Smooth muscle cell (in vitro differentiated cells): ENCODE results near the gene ACYP2. TPM values are rescaled to one million over a fixed set of nuclear protein-coding genes. Genes with fewer than 3 reads are reported as not detected.

Experiments
- DNase-seq: peaks from one replicate; lab custom pipeline; 2025; ENCODE audit not compliant: unreplicated experiment; lab: John Stamatoyannopoulos, UW
- H2AFZ ChIP-seq: fragments of 200-600 bp; sonication (generic); 2 replicates; pipeline ENCODE4 v1.6.0; 2016; ENCODE audit warnings: antibody characterized with exemption, low read depth, mild to moderate bottlenecking
- H3F3A ChIP-seq: fragments of 200-600 bp; sonication (generic); 2 replicates; pipeline ENCODE4 v1.6.0; 2017; ENCODE audit warnings: antibody characterized with exemption, low read depth
- H3K27ac ChIP-seq: fragments of 200-600 bp; sonication (generic); 2 replicates; pipeline ENCODE4 v1.5.1; 2016; ENCODE audit warnings: low read depth, mild to moderate bottlenecking
- H3K27me3 ChIP-seq: fragments of 200-600 bp; sonication (generic); 2 replicates; pipeline ENCODE4 v1.6.1; 2016; ENCODE audit warnings: low read depth, mild to moderate bottlenecking
- H3K36me3 ChIP-seq: fragments of 200-600 bp; sonication (generic); 2 replicates; pipeline ENCODE4 v1.5.1; 2016; ENCODE audit warnings: low read depth
- H3K4me1 ChIP-seq: fragments of 200-600 bp; sonication (generic); 2 replicates; pipeline ENCODE4 v1.5.1; 2016; ENCODE audit warnings: low read depth
- H3K4me2 ChIP-seq: fragments of 200-600 bp; sonication (generic); 2 replicates; pipeline ENCODE4 v1.6.0; 2016; ENCODE audit warnings: mild to moderate bottlenecking
- H3K4me3 ChIP-seq: fragments of 200-600 bp; sonication (generic); 2 replicates; pipeline ENCODE4 v1.5.1; 2016; ENCODE audit warnings: mild to moderate bottlenecking
- H3K79me2 ChIP-seq: fragments of 200-600 bp; sonication (generic); 2 replicates; pipeline ENCODE4 v1.6.0; 2016; ENCODE audit warnings: low read depth, mild to moderate bottlenecking
- H3K9ac ChIP-seq: fragments of 200-600 bp; sonication (generic); 2 replicates; pipeline ENCODE4 v1.6.0; 2016; ENCODE audit warnings: low read depth
- H3K9me3 ChIP-seq: fragments of 200-600 bp; sonication (generic); replicated peaks from 2 replicates; pipeline ENCODE4 v1.5.1; 2016; ENCODE audit warnings: low read depth
- H4K20me1 ChIP-seq: fragments of 200-600 bp; sonication (generic); 2 replicates; pipeline ENCODE4 v1.6.0; 2016; ENCODE audit warnings: low read depth
- CTCF ChIP-seq: fragments of 200-600 bp; sonication (generic); IDR thresholded peaks from 2 replicates; pipeline ENCODE4 v1.5.1; 2017; ENCODE audit warnings: borderline replicate concordance, mild to moderate bottlenecking, antibody characterized with exemption; ENCODE audit not compliant: insufficient read depth, poor library complexity, severe bottlenecking
- WGBS: methylation state at CpG from one replicate; pipeline ENCODE4 v1.1.7; 2016; ENCODE audit warnings: low lambda C conversion rate; 5-methylcytosine and 5-hydroxymethylcytosine counted together
- polyA plus RNA-seq: library from polyadenylated mRNA; unstranded; fragments of >200 nt; fragmentation: Nextera tagmentation; extraction: Ambion mirVana; gene quantifications from 2 replicates; pipeline ENCODE4 v1.2.1, GENCODE V29; 2016
- total RNA-seq: library from RNA; depleted of rRNA; stranded (reverse); fragments of >200 nt; gene quantifications from 2 replicates; pipeline ENCODE4 v1.2.3, GENCODE V29; 2014

ACYP2 gene
- total and polyA plus RNA-seq, 2 experiments from 2014 or later = 12.1 to 18.6 TPM

- TF ChIP-seq CTCF = no peak
- no peaks in the 10 kb centered on the region for H3K27me3 ChIP-seq
- 50% methylated on average over 3 of the region's 3 CpGs for WGBS
- no peak overlapping the region for H3K4me2 ChIP-seq
- H3F3A ChIP-seq = no peaks in the 10 kb centered on the region
- H3K36me3 ChIP-seq = no peaks in the 10 kb centered on the region
- H3K79me2 ChIP-seq = no peaks in the 10 kb centered on the region
- no peaks in the 10 kb centered on the region for H4K20me1 ChIP-seq
- no peaks in the 10 kb centered on the region for H3K4me1 ChIP-seq
- no peaks in the 10 kb centered on the region for H3K9me3 ChIP-seq
- no peak overlapping the region for H3K27ac ChIP-seq
- H2AFZ ChIP-seq = no peak overlapping the region
- H3K9ac ChIP-seq = no peak overlapping the region
- H3K4me3 ChIP-seq = no peak overlapping the region
- no peak for DNase-seq
These were observed 11.7 kb upstream of the ACYP2 start for GRCh38 chr2:54103454-54104314.

DNA sequence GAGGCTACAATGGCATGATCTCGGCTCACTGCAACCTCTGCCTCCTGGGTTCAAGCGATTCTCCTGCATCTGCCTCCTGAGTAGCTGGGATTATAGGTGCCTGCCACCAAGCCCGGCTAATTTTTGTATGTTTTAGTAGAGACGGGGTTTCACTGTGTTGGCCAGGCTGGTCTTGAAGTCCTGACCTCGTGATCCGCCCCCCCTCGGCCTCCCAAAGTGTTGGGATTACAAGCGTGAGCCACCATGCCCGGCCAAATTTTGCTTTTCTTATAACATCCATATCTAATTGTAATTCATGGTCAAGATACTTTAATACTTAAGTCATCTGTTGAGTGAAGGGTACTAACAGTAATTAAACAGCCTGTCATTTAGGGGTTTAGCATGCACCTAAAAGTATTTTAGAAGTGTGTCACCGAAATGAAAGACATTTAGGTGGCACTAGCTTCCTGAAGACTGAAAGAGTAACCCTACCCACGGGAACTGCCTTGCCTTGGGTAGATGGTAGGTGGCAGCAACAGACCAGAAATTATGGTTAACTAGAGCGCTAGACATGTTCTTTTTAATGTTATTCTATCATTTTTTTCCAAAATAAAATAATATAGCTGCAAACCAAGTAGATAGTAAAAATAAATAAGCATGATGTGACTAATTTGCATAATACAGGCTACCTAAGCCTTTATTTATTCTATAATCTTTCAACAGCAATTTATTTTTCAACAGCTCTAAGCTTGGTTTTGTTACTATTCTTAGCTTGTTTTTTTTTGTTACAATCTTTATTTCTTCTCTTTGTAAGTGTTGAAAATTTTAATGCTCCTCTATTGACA lies 8.6 kb upstream of the ACYP2 start:
- Histone ChIP-seq H3K27ac (peak overlapping the region; percentile 41), H3K27me3 (no peaks in the 10 kb centered on the region), H3K79me2 (no peaks in the 10 kb centered on the region), H3K9ac (no peak overlapping the region), H3K36me3 (no peaks in the 10 kb centered on the region), H3K4me1 (no peaks in the 10 kb centered on the region), H4K20me1 (no peaks in the 10 kb centered on the region), H3F3A (no peaks in the 10 kb centered on the region), H3K4me2 (no peak overlapping the region), H2AFZ (peak overlapping the region; percentile 0), H3K4me3 (no peak overlapping the region), H3K9me3 (no peaks in the 10 kb centered on the region)
- DNase-seq = no peak
- TF ChIP-seq CTCF = peak; percentile 81
- WGBS = 70% methylated on average over 12 of the region's 12 CpGs

DNA sequence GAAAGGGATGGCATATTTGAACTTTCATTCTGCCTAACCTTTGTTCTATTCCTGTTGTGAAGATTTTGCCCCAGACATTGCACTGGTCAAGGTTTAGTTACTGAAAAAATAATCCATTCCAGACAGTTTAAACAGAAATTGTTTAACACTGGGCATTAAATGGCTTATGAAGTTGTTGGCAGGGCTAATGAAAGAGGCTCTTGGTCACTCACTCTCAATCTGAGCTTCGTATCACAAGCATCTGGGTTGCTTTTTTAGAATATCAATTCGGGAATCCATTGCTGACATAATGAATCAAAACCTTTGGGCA lies 8.0 kb upstream of the ACYP2 start:
- Histone ChIP-seq H3F3A (no peaks in the 10 kb centered on the region), H3K4me1 (no peaks in the 10 kb centered on the region)
- 76% methylated on average over 2 of the region's 2 CpGs for WGBS

More for the DNA sequence above, 8.0 kb upstream of the ACYP2 start:
- H3K79me2 ChIP-seq = no peaks in the 10 kb centered on the region
- H2AFZ ChIP-seq = peak overlapping the region; percentile 0
- H3K36me3 ChIP-seq = no peaks in the 10 kb centered on the region
- no peaks in the 10 kb centered on the region for H3K27me3 ChIP-seq
- H4K20me1 ChIP-seq = no peaks in the 10 kb centered on the region
- H3K27ac ChIP-seq = peak overlapping the region; percentile 41
- no peak for DNase-seq
- no peak overlapping the region for H3K9ac ChIP-seq
- no peak overlapping the region for H3K4me3 ChIP-seq
- no peak for TF ChIP-seq CTCF
- H3K9me3 ChIP-seq = no peaks in the 10 kb centered on the region
- H3K4me2 ChIP-seq = no peak overlapping the region
